H1 (cell line): Measurements from ENCODE around the gene UIMC1. TPM values are rescaled to one million over a fixed set of nuclear protein-coding genes. Genes with fewer than 3 reads are reported as not detected.

Experiments
- E2F6 ChIP-seq: IDR thresholded peaks from 2 replicates; pipeline ENCODE4 v1.6.1; 2012; ENCODE audit warnings: inconsistent platforms
- RNF2 ChIP-seq: fragments of 200-900, 300-1000 bp; sonication (generic); IDR thresholded peaks from 2 replicates; pipeline ENCODE4 v1.7.1; 2016; ENCODE audit warnings: borderline replicate concordance, low read depth, mild to moderate bottlenecking, antibody characterized with exemption, low read length; ENCODE audit not compliant: poor library complexity, severe bottlenecking; ENCODE audit errors: missing control alignments
- polyA plus RNA-seq, 7 experiments: library from polyadenylated mRNA; depleted of rRNA in 3 of 7; stranded (reverse) in 5 of 7; unstranded in 2 of 7; fragments of >200 nt in 5 of 7; fragments of 200-250 nt in 2 of 7; gene quantifications; 1 replicate in 5 of 7; 2 replicates in 1 of 7; 4 replicates in 1 of 7; pipeline versions ENCODE4 v1.2.1 to v1.2.3, GENCODE V29; 2011 to 2013; ENCODE audit warnings: missing spikeins in 2 of 7, mixed read lengths in 2 of 7
- total RNA-seq: library from RNA; stranded (reverse); fragmentation: NEBNext Ultra II Directional; extraction: Animal tissue kit (Norgen Biotek cat#: 25700); gene quantifications from 2 replicates; pipeline ENCODE4 v1.2.1, GENCODE V29; 2021

UIMC1 gene
- total and polyA plus RNA-seq, 2 of the 8 experiments (the other 6 are each of a cell fraction or from before 2014, with no cell fraction given): 12.8 to 43.7 TPM

DNA sequence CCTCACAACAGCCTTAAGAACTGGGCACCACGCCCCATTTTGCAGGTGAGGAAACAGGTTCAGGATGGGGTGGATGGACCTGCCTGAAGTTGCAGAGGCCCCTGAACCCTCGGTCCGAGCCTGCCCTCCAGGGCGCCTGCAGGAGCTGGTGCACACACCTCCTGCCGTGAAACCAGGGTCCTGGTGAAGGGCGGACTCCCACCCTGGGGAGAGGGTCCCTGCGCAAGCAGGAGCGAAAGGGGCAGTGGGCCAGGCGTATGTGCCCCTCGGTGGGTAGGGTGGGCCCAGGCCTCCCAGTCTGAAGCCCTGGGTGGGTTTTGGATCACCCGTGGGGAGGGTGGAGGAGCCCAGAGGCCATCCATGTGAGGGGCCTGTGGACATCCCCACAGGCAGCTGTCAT, 145.3 kb downstream of the UIMC1 start (continued):
- TF ChIP-seq RNF2: no peak
- no peak for TF ChIP-seq E2F6
